DMS114 treated with DMSO at 0.1 percent for 48 hours (cell line): ENCODE measurements around the gene SLC18A2.

Source experiments
- DNase-seq: peaks from one replicate; lab custom pipeline; 2025; ENCODE audit not compliant: unreplicated experiment; lab: John Stamatoyannopoulos, UW

Gene SLC18A2

GRCh38 chr10:117237401-117237991, 3.4 kb upstream of the SLC18A2 start:
- DNase-seq, result no peak

- no peak for DNase-seq
Observed at GRCh38 chr10:117239051-117239450, 1.9 kb upstream of the SLC18A2 start.

- no peak for DNase-seq
Observed at GRCh38 chr10:117239721-117240620, 943 bp upstream of the SLC18A2 start.

- no peak for DNase-seq
Observed at GRCh38 chr10:117241541-117242462, 888 bp downstream of the SLC18A2 start.

- no peak for DNase-seq
Observed at GRCh38 chr10:117242463-117242832, 1.5 kb downstream of the SLC18A2 start.

GRCh38 chr10:117246997-117247671, 6.2 kb downstream of the SLC18A2 start:
- no peak for DNase-seq

- DNase-seq, result no peak
Observed at GRCh38 chr10:117248750-117249465, 8.0 kb downstream of the SLC18A2 start.

- no peak for DNase-seq
Observed at GRCh38 chr10:117249493-117250093, 8.7 kb downstream of the SLC18A2 start.

- no peak for DNase-seq
Observed at GRCh38 chr10:117250411-117250810, 9.5 kb downstream of the SLC18A2 start.

- no peak for DNase-seq
Observed at GRCh38 chr10:117253908-117254307, 13.0 kb downstream of the SLC18A2 start.

GRCh38 chr10:117254338-117254737, 13.4 kb downstream of the SLC18A2 start:
- DNase-seq, result no peak

- DNase-seq, result no peak
Observed at GRCh38 chr10:117254774-117255735, 14.1 kb downstream of the SLC18A2 start.

GRCh38 chr10:117255835-117256460, 15.0 kb downstream of the SLC18A2 start:
- no peak for DNase-seq

GRCh38 chr10:117256910-117257309, 16.0 kb downstream of the SLC18A2 start:
- no peak for DNase-seq

GRCh38 chr10:117257721-117258120, 16.8 kb downstream of the SLC18A2 start:
- no peak for DNase-seq

GRCh38 chr10:117259279-117259678, 18.4 kb downstream of the SLC18A2 start:
- no peak for DNase-seq

- DNase-seq, result no peak
Observed at GRCh38 chr10:117260084-117260483, 19.2 kb downstream of the SLC18A2 start.

GRCh38 chr10:117261501-117261900, 20.6 kb downstream of the SLC18A2 start:
- DNase-seq, result no peak
